NCI-H1930 (cell line): ENCODE data around the gene RFC5.
"Not testable (repeated sequence)": the region's sequence is repeated elsewhere in the genome, so short reads cannot be mapped to it uniquely, and the experiment has no call there.

Experiments used
- DNase-seq, 2 experiments: peaks; one replicate each; lab custom pipeline; 2025; lab: John Stamatoyannopoulos, UW

RFC5 gene

DNA sequence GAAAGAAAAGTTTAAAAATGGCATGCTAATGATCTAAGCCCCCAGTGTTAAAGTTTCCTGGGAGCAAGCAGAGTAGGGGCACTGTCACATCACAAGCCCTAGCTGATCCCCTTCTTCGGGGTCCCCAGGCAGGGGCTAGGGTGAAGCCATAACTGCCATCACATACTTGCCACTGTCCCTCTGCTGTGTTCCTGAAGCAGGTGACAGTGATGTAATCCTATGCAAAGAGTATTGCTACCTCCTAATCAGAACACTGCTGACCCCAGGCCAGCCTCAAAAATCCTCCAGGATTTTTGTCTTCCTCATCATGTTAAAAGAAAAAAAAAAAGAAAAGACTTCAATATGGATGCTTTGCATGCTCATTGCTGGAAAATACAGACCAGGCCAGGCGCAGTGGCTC, 1.2 kb upstream of the RFC5 start:
- DNase-seq, result no peak

DNA sequence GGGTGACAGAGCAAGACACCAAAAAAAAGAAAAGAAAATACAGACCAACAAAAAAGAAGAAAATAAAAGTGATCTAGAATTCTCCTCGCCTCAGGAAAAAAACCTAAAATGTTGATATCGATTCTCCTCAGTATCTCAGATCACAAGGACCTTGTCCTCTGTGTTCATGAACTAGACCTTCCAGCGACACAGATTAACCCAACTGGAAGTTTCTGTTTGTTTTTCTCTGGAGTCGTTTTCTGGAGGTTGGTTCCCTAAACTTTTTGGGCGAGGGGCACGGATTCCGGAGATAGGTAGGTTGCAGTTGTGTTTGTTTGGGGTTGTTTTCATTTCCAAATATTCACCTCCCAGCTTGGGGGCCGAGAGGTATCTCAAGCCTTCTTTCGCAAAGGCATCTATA, 559 bp upstream of the RFC5 start:
- no peak for DNase-seq

DNA sequence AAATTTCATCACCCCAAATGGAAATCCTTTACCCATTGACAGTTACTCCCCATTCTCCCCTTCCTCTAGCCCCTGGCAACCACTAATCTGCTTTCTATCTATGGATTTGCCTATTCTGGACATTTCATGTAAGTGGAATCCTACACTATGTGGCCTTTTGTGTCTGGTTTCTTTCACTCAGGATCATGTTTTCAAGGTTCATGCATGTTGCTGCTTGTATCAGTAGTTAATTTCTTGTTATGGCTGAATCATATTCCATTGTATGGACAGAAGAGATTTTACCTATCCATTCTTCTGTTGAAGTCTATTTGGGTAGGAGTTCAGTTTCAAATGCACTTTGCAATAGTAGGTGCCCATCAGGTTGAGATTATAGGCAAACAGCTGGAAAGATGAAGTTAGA, 1.4 kb downstream of the RFC5 start:
- DNase-seq, result no peak

DNA sequence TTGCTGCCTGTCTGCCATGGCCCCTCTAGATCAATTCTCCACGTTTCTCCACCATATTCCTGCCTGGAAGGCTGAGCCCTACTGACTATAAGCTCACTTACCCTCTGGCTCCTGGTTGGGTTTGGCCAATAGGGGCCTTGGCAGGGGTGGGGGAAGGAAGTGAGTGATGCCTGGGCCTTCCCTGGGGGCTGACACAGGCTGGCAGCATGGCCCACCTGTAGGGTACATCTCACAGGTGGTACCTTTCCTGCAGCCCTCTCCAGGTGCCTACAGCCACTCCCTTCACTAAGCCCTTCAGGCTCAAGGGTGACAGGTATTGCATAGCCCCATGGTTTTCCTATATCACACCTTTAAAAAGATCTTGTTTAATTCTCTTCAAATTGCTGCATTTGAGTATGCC, 3.5 kb downstream of the RFC5 start:
- no peak for DNase-seq

DNA sequence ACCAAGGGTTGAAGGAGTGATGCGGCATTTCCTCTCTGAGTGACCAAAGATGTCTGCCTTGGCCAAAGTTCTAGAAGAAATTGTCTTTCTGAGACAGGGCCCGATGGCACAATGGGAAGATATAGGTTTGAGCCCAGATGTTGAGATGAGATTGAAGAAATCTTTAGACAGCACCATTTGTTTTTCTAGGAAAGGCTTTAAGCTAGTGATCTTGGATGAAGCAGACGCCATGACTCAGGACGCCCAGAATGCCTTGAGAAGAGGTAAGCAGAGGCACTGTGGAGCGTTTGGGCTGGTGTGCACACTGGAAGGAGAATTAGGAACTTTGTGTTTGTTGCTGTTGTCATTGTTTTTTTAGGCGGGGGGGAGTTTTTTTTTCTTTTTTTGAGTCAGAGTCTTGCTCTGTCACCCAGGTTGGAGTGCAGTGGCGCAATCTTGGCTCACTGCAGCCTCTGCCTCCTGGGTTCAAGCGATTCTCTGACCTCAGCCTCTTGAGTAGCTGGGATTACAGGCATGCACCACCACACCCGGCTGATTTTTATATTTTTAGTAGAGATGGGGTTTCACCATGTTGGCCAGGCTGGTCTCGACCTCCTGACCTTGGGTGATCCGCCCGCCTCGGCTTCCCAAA, 5.7 kb downstream of the RFC5 start:
- not testable (repeated sequence) for DNase-seq

DNA sequence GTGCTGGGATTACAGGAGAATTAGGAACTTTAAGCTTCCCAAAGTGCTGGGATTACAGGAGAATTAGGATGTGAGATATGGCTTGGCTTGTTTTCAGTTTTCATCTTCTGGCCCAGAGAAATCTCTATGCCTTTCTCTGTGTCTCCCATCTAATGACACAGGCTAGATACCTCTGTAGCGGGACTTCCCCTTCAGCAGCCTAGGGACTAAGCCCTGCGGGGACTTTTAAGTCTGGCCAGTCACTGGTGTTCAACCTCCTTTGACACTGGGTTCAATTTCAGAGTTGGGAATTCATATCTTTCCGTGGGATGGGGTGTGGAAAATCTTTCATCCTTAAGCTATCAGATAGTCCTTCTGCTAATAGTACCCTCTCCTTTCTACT, 6.2 kb downstream of the RFC5 start:
- DNase-seq, result no peak

DNA sequence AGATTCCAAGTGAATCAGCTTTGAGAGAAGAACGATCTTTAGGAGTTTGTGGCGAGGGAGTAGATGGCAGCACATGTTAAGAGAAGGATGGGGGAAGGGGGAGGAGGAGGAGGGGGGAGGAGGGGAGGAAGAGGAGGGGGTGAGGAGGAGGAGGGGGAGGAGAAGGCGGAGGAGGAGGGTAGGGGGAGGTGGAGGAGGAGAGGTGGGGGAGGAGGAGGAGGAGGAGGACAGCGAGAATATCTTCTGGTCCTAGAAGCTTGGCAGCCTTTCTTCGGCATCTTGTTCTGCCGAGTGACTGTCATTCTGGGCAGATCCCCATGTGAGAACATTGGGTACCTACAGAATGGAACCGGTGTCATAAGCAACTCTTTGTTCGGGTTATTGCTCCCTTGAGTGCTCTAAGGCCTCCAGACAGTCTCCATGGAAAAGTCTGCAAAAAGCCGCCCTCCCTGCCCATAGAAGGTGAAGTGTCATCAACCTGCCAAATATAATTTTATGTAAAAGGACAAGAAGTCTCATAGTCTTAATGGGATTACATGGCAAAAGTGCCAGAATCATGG, 6.9 kb downstream of the RFC5 start:
- DNase-seq, result no peak

DNA sequence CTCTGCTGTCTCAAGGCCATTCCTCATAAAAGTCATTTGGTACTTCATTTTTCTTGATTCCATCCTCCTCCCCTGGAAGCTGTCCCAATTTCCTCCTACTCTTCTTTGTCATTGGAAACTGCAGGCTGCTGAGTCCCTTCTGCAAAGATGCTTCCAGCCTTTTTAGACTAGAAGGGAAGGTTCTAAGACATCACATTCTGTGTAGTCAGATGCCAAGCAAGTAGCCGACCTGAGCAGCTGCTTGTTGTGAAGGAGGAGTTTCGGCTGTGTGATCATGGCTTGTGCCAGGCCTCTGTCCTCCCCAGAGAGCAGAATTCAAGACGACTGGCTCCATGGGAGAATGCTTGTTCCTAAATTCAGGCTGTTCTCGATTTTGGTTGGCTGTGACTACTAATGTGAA, 8.7 kb downstream of the RFC5 start:
- no peak for DNase-seq

DNA sequence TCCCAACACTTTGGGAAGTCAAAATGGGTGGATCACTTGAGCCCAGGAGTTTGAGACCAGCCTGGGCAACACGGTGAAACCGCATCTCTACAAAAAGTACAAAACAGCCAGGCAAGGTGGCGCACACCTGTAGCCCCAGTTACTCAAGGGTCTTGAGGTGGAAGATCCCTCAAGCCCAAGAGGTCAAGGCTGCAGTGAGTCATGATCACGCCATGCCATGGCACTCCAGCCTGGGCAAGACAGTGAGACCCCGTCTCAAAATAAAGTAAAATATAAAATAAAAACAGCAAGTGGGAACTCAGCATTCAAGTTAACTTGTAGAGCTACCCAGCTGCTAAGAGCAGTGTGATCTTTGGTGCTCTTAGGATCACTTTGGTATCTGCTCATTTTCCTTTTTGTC, 12.7 kb downstream of the RFC5 start:
- DNase-seq, result no peak

DNA sequence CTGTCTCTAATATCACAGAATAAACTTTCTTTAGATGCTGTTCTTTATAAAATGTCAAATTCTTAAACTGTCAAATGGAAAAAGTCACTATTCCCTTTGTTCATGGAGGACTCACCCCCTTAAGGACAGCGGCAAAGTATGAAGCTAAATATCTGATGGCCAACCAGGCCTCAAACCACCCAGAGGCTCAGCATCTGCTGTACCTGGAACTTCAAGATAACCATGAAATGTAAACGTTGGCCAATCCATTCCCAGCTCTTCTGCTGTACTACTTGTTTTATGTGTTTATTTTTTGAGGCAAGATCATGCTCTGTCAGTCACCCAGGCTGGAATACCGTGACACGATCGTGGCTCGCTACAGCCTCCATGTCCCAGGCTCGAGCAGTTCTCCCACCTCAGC, 15.7 kb downstream of the RFC5 start:
- no peak for DNase-seq

DNA sequence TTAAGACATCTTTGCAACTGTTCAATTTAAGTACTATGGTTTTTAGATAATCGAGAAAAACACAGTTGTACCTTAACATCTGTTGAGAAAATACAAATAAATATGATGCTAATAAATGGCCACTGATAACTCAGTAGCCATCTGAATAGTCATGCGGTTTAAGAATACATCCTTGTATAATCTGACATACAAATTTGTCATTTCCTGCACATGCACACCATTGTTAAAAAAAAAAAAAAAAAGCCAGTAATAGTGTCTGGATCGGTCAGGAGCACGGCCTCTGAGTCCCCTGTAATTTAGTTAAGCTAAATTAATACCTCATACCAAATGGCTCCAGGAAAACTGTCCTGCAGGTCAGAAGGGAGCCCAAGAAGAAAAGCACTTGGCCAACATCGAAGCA, 16.8 kb downstream of the RFC5 start:
- no peak for DNase-seq

DNA sequence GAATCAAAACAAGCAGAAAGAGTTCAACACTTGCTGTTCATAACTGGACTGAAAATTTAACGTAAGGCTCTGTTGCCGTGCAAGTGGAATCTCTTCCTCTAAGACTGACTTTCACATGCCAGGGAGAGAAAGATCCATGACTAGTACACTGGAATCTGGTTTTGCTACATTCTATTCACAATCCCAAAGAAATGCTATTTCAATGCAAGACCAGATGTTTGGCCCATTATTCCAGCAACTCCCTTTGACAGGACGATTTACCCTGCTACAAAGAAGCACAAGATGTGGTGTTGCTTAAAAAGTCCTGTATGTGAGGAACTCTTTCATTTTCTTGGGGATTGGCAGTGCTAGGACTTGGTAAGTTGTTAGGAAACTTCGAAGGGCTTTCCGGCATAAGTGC, 17.4 kb downstream of the RFC5 start:
- no peak for DNase-seq

DNA sequence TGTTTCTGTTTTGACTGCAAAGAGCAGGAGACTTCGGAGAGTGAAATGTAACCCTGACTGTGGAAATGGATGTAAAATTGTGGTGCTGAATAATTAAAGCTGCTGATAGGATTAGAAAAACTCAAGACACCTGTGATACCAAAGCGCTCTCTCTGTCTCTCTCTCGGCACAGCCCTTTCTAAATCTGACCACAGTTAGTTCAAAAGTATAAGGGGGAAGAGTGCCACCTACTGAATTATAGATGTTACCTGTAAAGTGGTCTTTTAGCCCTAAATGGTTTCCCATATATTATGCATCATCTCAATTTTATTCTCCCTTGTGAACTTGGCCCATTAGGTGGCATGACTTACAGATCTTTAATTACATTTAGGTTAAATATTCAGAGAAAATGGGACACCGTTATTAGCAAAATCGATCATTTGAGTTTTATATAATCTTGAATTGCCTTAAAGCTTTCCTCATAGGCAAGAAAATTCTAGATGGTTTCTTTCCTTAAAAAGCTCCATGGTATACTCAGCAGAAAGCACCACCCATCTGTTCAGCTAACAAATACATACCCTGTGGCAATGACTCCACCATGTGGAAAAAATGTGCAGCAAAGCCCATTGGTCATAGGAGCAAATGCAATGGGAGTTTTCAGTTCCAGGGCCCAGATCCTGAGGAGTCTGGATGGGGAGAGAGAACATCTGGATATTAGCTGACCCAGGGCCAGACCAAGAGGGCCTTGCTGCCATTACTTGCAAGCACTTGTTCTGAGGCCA, 18.1 kb downstream of the RFC5 start:
- peak in 1 of 2 experiments; percentile 40 for DNase-seq

DNA sequence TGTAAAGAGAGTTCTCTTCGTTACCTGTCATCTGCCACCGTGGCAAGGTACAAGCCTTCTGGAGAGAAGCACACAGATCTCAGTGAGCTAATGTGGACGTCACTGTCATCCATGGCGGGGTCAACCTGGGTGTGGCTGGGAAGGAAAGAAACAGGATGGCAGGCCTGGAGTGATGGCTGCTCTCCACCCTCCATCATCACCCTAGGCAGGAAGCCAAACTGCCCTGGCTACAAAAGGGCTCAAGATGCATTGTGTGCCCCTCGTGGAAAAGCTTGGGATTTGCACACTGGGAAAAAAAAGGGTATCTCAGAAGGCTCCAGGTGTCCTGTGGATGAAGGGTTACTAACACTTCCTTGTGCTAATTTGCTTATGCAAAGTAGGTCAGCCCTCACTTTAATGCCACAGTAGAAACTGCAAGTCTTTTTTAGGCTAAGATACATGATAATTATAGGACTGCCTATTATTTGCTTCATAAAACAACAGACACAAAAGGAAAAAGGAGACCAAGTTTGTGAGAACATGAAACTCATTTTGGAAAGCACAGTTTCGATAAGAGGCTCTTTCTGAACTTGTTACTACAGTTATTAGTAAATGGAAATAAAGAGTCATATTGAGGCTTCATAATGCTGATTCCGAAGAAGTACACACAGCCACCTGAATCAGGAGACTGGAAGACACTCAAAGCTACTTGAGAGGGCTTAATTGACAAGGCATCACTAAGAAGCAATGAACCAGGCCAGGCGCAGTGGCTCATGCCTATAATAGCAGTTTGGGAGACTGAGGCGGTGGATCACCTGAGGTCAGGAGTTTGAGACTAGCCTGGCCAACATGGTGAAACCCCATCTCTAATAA, 18.9 kb downstream of the RFC5 start:
- no peak for DNase-seq

DNA sequence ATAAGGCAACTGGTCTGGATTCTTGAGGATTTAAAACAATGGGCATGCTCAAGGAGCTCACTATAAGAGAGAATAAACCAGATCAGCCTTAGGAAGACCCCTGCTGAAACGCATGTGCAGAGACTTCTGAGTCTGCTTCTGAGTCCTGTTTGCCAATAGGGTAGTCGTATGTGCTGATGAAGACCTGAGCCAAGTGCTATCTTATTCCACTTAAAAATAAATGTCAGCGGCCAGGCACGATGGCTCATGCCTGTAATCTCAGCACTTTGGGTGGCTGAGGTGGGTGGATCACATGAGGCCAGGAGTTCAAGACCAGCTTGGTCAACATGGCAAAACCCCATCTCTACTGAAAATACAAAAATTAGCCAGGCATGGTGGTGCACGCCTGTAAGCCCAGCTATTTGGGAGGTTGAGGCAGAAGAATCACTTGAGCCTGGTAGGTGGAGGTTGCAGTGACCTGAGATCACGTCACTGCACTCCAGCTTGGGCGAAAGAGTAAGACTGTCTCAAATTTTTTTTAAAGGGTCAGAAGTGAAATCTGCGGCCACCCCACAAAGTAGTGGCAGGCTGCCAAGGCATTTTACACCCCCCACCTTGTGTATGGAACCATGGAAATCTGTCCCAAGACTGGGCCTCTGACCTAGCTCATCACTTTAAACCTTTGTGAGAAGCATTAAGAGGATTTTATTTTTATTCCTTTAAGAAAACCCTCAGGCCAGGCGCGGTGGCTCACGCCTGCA, 20.3 kb downstream of the RFC5 start:
- no peak for DNase-seq

DNA sequence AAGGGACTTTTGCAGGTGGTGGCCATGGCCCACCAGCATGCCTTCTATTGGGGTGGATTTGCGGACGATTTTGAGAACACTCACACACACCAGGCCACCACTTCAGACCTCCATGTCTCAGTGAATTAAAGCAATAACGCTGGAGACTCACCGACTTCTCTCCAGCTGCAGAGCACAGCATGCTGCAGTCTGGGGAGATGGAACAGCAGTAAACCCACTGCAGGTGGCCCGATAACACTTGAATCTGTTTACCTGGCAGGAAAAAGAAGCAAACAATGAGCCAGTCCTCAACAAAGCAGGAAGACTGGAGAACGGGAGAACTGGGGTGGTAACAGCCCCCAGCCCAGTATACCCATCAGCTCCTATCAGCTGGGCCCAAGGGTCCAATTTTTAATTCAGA, 21.6 kb downstream of the RFC5 start:
- DNase-seq, result no peak

DNA sequence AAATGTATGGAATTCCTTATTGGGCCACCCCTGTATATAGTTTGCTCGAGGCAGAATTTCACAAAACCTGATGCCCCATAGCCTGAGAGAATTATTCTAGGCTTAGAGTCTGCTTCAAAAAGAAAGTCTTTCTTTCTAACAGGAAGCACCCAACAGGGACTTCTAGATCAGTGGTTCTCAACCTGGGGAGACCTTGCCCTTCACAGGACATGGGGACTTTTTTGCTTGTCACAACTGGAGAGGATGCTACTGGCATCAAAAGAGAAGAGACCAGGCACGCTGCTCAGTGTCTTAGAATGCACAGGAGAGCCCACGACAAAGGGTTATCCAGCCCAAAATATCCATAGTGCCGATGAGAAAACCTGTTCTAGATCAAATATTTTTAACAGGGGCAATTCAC, 25.6 kb downstream of the RFC5 start:
- DNase-seq, result no peak

DNA sequence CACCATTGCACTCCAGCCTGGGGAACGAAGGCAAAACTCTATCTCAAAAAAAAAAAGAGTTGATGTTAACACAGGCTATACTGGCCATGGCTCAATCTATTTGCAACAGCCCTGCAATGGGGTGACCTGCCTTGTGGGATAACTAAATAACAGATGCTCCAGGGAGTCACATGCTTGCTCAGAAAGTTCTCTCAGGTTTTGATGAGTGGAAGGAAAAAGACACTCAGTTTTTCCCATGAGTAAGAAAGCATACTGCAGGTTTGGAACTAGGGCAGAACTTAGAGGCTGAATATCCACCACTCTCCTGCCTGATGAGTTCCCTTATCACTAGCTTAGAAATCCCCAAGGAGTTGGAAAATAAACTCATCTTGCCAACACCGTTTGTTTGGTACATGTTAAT, 27.6 kb downstream of the RFC5 start:
- DNase-seq, result no peak

DNA sequence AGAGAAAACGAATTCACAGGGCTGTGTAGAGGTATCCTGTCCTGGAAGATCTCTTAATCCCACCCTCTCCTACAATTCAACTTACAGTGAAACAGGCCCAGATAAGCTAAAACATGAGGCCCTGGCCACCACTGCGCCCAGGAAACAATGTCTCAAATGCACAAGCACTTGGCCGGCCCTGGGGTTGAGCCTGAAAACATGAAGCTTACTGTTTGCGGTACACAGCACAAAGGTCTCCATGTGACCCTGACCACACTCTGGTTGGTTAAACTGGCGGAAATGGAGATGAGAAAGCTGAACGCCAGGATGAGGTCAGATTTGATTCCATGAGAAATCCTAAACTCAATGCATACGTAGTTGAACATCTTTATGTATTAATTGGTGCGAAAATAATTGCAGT, 28.1 kb downstream of the RFC5 start:
- DNase-seq, result no peak

DNA sequence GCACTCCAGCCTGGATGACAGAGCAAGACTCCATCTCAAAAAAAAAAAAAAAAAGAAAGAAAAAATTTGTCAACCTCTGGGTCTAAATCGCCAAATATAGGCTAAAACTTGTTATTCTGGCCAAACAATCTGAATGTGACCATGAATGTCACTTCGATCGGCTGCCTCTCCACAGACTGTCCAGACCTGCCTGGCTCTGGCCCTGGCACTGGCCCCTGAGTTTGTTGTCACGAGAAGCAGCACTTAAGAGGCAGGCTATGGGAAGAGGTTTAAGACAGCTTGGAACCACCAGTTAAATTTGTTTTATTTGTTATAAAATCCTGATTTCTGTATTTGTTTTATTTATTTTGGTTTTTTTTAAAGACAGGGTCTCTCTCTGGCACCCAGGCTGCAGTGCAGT, 29.9 kb downstream of the RFC5 start:
- DNase-seq, result no peak

DNA sequence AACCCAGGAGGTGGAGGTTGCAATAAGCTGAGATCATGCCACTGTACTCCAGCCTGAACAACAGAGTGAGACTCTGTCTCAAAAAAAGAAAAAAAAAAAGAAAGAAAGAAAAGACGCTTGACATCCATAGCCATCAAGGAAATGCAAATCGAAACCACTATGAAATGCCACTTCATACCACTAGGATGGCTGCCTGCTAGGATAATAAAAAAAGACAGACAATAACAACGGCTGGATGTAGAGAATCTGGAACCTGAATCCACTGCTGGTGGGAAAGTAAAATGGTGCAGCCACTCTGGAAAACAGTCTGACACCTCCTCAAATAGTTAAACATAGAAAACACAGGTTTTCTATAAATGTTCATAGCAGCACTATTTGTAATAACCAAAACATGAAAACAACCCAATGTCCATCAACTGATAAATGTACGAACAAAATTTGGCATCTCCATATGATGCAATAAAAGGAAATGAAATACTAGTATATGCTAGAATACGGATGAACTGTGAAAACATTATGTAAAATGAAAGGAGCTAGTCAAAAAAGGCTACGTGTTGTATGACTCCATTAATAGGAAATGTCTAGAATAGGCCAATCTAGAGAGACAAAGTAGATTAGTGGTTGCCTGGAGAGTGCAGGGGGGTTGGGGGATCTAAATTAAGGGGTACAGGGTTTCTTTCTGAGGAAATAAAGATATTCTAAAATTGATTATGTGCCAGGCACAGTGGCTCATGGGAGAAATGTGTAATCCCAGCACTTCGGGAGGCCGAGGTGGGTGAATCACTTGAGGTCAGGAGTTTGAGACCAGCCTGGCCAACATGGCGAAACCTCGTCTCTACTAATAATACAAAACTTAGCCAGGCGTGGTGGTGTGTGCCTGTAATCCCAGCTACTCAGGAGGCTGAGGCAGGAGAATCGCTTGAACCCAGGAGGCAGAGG, 34.7 kb downstream of the RFC5 start:
- no peak for DNase-seq
